Immature natural killer cell (primary cell): ENCODE data around the gene C16orf74. TPM values are rescaled to one million over a fixed set of nuclear protein-coding genes. Genes with fewer than 3 reads are reported as not detected.

Experiments
- DNase-seq, 3 donors: peaks; one replicate each; pipeline ENCODE4 v3.0.0; 2022; ENCODE audit warnings: mixed read lengths in 1 of 3
- H3K27ac Mint-ChIP-seq, 6 donors: one replicate each; pipeline ENCODE4 v1.8.0; 2020; ENCODE audit warnings: mixed read lengths in 6 of 6, mild to moderate bottlenecking in 5 of 6, inconsistent platforms in 4 of 6, moderate library complexity in 3 of 6
- H3K27me3 Mint-ChIP-seq, 3 donors: one replicate each; pipeline ENCODE4 v1.8.0; 2020 to 2021; ENCODE audit warnings: low read depth in 3 of 3, mild to moderate bottlenecking in 3 of 3, mixed read lengths in 3 of 3, moderate library complexity in 3 of 3, inconsistent platforms in 1 of 3
- H3K36me3 Mint-ChIP-seq, 3 donors: one replicate each; pipeline ENCODE4 v1.8.0; 2020; ENCODE audit warnings: mixed read lengths in 3 of 3, inconsistent platforms in 2 of 3, mild to moderate bottlenecking in 2 of 3
- H3K4me1 Mint-ChIP-seq, 2 donors: one replicate each; pipeline ENCODE4 v1.8.0; 2020; ENCODE audit warnings: inconsistent platforms in 2 of 2, mild to moderate bottlenecking in 2 of 2, mixed read lengths in 2 of 2, moderate library complexity in 1 of 2
- H3K4me3 Mint-ChIP-seq, 5 donors: one replicate each; pipeline ENCODE4 v1.8.0; 2020; ENCODE audit warnings: mild to moderate bottlenecking in 5 of 5, mixed read lengths in 5 of 5, inconsistent platforms in 3 of 5, moderate library complexity in 3 of 5
- H3K9me3 Mint-ChIP-seq, 6 donors: one replicate each; pipeline ENCODE4 v1.8.0; 2020; ENCODE audit warnings: mild to moderate bottlenecking in 6 of 6, mixed read lengths in 6 of 6, inconsistent platforms in 4 of 6, moderate library complexity in 3 of 6
- polyA plus RNA-seq, 3 donors: library from polyadenylated mRNA; unstranded; fragments of 300-500 nt; fragmentation: Illumina TruSeq; gene quantifications; one replicate each; pipeline ENCODE4 v1.2.3, GENCODE V29; 2021

Gene C16orf74
- polyA plus RNA-seq, 3 donors from 2014 or later: 5.0 to 9.0 (median 7.4) TPM

- no peak for DNase-seq
- peaks cover 0 to 3% (median 0%) of the 10 kb centered on the region in 6 donors for H3K9me3 Mint-ChIP-seq
- no peak overlapping the region for H3K4me3 Mint-ChIP-seq
- H3K4me1 Mint-ChIP-seq: peaks cover 3 to 5% of the 10 kb centered on the region in 2 donors
- no peak overlapping the region for H3K27ac Mint-ChIP-seq
- peaks cover 0 to 2% (median 2%) of the 10 kb centered on the region in 3 donors for H3K27me3 Mint-ChIP-seq
- H3K36me3 Mint-ChIP-seq: peaks cover 0 to 3% (median 3%) of the 10 kb centered on the region in 3 donors
These were observed 34.7 kb downstream of the C16orf74 start for GRCh38 chr16:85716022-85716679.

DNA sequence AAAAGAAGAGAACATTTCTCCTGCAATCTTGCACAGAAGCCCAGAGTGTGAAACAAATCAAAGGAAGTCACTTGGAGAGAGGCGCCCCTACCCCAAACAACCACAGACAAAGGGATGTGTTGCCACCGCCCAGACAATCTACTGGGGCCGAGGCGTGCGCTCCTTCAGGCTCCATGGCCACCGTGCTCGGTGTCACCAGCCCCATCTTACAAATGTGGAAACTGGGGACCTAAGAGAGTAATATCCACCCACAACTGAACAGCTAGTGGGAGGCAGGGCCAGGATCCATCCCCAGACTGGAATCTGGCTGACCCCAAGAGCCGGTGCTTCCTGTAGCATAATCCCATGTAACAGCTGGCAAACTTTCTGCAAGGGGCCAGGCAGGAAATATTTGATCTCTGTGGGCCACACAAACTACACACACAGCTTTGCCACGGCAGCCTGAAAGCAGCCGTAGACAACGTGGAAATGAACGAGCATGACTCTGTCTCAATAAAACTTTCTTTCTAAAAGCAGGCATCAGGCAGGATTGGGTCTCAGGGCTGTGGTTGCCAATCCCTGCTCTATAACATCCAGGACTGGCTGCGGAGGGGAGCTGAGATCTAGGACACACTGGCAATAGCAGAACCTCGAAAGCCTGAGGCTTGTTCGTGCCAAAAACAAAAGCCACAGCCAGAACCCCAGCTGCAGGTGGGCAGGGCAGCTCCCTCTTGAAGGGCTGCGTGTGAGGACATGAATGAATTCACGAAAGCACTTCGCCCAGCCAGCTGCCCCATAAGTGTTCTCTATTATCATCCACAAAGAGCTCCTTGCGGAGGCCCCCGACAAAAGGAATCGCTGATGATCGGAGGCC lies 35.5 kb downstream of the C16orf74 start:
- DNase-seq: no peak
- peaks cover 0 to 3% (median 3%) of the 10 kb centered on the region in 3 donors for H3K36me3 Mint-ChIP-seq
- peaks cover 3 to 5% of the 10 kb centered on the region in 2 donors for H3K4me1 Mint-ChIP-seq
- H3K27ac Mint-ChIP-seq: no peak overlapping the region
- no peak overlapping the region for H3K4me3 Mint-ChIP-seq
- peaks cover 0 to 3% (median 0%) of the 10 kb centered on the region in 6 donors for H3K9me3 Mint-ChIP-seq
- H3K27me3 Mint-ChIP-seq: peaks cover 2% of the 10 kb centered on the region in 3 donors

DNA sequence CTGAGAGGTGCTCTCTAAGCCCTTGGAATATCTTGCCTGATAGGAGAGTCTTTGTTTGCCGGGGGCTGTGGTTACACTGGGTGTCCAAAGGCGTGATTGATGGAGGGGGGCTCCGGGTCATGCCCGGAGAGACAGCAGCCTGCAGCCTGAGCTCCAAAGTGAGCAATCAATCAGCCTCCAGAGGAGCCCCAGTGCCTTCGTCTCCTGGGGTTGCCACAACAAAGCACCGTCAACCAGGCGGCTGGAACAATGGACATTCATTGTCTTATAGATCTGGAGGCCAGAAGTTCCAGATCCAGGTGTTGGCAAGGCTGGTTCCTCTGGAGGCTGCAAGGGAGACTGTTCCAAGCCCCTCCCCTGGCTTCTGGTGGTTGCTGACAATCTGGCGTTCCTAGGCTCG lies 38.1 kb downstream of the C16orf74 start:
- H3K4me3 Mint-ChIP-seq: no peak overlapping the region
- H3K4me1 Mint-ChIP-seq: peaks cover 3 to 5% of the 10 kb centered on the region in 2 donors
- H3K36me3 Mint-ChIP-seq: peaks cover 0 to 3% (median 3%) of the 10 kb centered on the region in 3 donors

GRCh38 chr16:85711982-85712587 lies 38.8 kb downstream of the C16orf74 start:
- Mint-ChIP-seq H3K4me1 (peaks cover 3 to 5% of the 10 kb centered on the region in 2 donors), H3K27me3 (peaks cover 0 to 2% (median 2%) of the 10 kb centered on the region in 3 donors), H3K27ac (no peak overlapping the region), H3K36me3 (peaks cover 0 to 3% (median 3%) of the 10 kb centered on the region in 3 donors), H3K4me3 (no peak overlapping the region), H3K9me3 (peaks cover 0 to 3% (median 0%) of the 10 kb centered on the region in 6 donors)
- DNase-seq: no peak

More for the DNA sequence above, 38.1 kb downstream of the C16orf74 start:
- peaks cover 0 to 3% (median 0%) of the 10 kb centered on the region in 6 donors for H3K9me3 Mint-ChIP-seq
- DNase-seq: no peak
- peaks cover 0 to 2% (median 2%) of the 10 kb centered on the region in 3 donors for H3K27me3 Mint-ChIP-seq
- no peak overlapping the region for H3K27ac Mint-ChIP-seq

DNA sequence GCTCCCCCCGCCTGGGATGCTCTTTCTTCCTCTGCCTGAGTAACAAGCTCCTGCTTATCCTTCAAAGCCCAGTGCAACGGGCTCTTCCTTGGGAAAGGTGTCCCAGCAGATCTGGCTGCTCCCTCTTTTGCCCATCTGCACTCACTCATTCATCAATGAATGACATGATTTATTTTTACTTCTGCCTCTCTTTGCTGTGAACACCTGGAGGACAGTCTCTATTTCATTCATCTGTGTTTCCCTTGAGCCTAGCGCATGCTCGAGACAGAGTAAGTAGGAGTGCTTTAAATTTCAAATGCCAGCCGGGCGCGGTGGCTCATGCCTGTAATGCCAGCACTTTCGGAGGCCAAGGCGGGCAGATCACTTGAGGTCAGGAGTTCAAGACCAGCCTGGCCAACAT lies 40.2 kb downstream of the C16orf74 start:
- H3K4me3 Mint-ChIP-seq: no peak overlapping the region
- peaks cover 0 to 2% (median 2%) of the 10 kb centered on the region in 3 donors for H3K27me3 Mint-ChIP-seq
- no peak overlapping the region for H3K27ac Mint-ChIP-seq
- peaks cover 0 to 3% (median 3%) of the 10 kb centered on the region in 3 donors for H3K36me3 Mint-ChIP-seq
- no peak for DNase-seq
- peaks cover 0 to 3% (median 0%) of the 10 kb centered on the region in 6 donors for H3K9me3 Mint-ChIP-seq
- H3K4me1 Mint-ChIP-seq: peaks cover 3 to 5% of the 10 kb centered on the region in 2 donors

DNA sequence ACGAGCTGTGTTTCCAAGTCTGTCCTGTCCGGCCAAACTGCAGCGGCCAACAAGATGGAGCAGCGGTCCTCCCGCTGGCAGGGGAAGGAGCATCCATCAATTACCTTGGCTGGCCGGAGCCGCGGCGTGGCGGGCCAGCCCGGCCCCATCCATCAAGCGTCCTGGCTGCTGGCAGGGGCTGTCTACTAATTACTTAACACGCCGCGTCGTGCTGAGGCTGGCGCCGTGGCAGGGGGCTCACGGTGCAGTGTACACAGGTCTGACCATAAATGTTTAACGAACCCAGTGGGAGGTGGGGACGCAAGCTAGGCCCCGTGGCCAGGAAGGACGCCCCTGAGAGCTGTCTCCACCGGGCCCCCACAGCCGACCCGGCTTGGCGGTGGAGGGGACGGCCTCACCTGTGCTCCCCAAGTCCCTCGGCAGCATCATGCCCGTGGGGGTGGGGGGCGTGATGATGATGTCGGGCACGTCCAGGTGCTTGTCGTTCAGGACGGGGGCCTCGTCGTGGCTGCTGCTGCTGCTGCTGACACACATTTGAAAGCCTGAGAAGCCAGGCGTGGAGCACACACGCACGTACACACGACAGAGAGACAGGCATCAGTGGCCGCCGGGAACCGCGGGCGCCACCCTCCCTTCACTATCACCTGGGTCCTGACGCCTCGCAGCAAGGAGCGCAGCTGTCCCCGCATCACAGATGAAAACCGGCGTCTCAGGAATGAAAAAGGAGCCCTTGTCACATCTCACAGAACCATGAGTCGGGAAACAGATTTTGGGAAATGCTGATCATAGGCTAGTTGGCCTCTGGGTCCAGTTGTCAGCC lies 40.9 kb downstream of the C16orf74 start:
- Mint-ChIP-seq H3K27ac (no peak overlapping the region), H3K9me3 (peaks cover 0 to 3% (median 0%) of the 10 kb centered on the region in 6 donors), H3K4me3 (no peak overlapping the region), H3K4me1 (no peaks in the 10 kb centered on the region), H3K27me3 (peaks cover 0 to 2% (median 2%) of the 10 kb centered on the region in 3 donors), H3K36me3 (peaks cover 0 to 3% (median 3%) of the 10 kb centered on the region in 3 donors)
- no peak for DNase-seq

- H3K27me3 Mint-ChIP-seq: peaks cover 2% of the 10 kb centered on the region in 3 donors
- peaks cover 0 to 3% (median 0%) of the 10 kb centered on the region in 6 donors for H3K9me3 Mint-ChIP-seq
- no peak overlapping the region for H3K4me3 Mint-ChIP-seq
- no peak for DNase-seq
- H3K4me1 Mint-ChIP-seq: no peaks in the 10 kb centered on the region
- peaks cover 0 to 3% (median 3%) of the 10 kb centered on the region in 3 donors for H3K36me3 Mint-ChIP-seq
- no peak overlapping the region for H3K27ac Mint-ChIP-seq
These were observed 42.6 kb downstream of the C16orf74 start for GRCh38 chr16:85708338-85708737.

GRCh38 chr16:85707528-85708095 lies 43.3 kb downstream of the C16orf74 start:
- Mint-ChIP-seq H3K27me3 (peaks cover 2% of the 10 kb centered on the region in 3 donors), H3K9me3 (peaks cover 0 to 3% (median 0%) of the 10 kb centered on the region in 6 donors), H3K36me3 (peaks cover 0 to 3% (median under 1%) of the 10 kb centered on the region in 3 donors)

DNA sequence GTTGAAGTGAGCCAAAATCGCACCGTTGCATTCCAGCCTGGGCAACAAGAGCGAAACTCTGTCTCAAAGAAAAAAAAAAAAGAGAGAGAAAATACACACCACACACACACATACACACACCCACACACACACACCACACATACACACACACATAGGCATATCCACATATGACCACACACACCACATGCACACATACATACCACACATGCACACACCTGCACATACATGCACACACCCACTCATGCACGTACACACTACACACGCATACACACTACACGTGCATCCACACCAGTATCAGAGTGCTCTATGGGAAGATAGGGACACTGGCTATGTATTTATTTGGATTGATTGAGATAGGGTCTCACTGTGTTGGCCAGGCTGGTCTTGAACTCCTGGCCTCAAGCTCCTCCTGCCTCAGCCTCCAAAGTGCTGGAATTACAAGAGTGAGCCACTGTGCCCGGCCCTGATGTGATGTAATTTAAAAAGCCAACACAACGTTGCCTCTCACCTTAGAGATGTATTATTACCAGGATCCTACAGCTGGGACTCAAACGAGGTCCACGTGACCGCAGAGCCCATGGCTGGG lies 44.4 kb downstream of the C16orf74 start:
- no peaks in the 10 kb centered on the region for H3K4me1 Mint-ChIP-seq
- no peak overlapping the region for H3K4me3 Mint-ChIP-seq
- no peaks in the 10 kb centered on the region for H3K36me3 Mint-ChIP-seq
- peaks cover 2 to 5% (median 2%) of the 10 kb centered on the region in 3 donors for H3K27me3 Mint-ChIP-seq
- no peak overlapping the region for H3K27ac Mint-ChIP-seq
- no peak for DNase-seq
- no peaks in the 10 kb centered on the region for H3K9me3 Mint-ChIP-seq

More at GRCh38 chr16:85707528-85708095, 43.3 kb downstream of the C16orf74 start:
- no peak overlapping the region for H3K4me3 Mint-ChIP-seq
- no peak overlapping the region for H3K27ac Mint-ChIP-seq
- no peak for DNase-seq
- no peaks in the 10 kb centered on the region for H3K4me1 Mint-ChIP-seq

- Mint-ChIP-seq H3K36me3 (no peaks in the 10 kb centered on the region), H3K27ac (no peak overlapping the region), H3K9me3 (no peaks in the 10 kb centered on the region), H3K4me3 (no peak overlapping the region), H3K27me3 (peaks cover 2 to 4% (median 3%) of the 10 kb centered on the region in 3 donors), H3K4me1 (no peaks in the 10 kb centered on the region)
- DNase-seq: no peak
These were observed 45.7 kb downstream of the C16orf74 start for GRCh38 chr16:85704900-85705846.

GRCh38 chr16:85704011-85704410 lies 46.9 kb downstream of the C16orf74 start:
- no peak overlapping the region for H3K27ac Mint-ChIP-seq
- no peak for DNase-seq
- no peaks in the 10 kb centered on the region for H3K4me1 Mint-ChIP-seq
- H3K27me3 Mint-ChIP-seq: peaks cover 2 to 4% (median 3%) of the 10 kb centered on the region in 3 donors
- H3K36me3 Mint-ChIP-seq: no peaks in the 10 kb centered on the region
- H3K4me3 Mint-ChIP-seq: no peak overlapping the region
- no peaks in the 10 kb centered on the region for H3K9me3 Mint-ChIP-seq

- no peaks in the 10 kb centered on the region for H3K4me1 Mint-ChIP-seq
- no peak for DNase-seq
- no peaks in the 10 kb centered on the region for H3K9me3 Mint-ChIP-seq
- peaks cover 0 to 12% (median 3%) of the 10 kb centered on the region in 3 donors for H3K27me3 Mint-ChIP-seq
- no peaks in the 10 kb centered on the region for H3K36me3 Mint-ChIP-seq
- H3K27ac Mint-ChIP-seq: no peak overlapping the region
- no peak overlapping the region for H3K4me3 Mint-ChIP-seq
These were observed 51.3 kb downstream of the C16orf74 start for GRCh38 chr16:85699628-85700027.
